ENCODE data around the gene APOF.
"Not testable (repeated sequence)": the region's sequence is repeated elsewhere in the genome, so short reads cannot be mapped to it uniquely, and the experiment has no call there.

Gene APOF, protein sequence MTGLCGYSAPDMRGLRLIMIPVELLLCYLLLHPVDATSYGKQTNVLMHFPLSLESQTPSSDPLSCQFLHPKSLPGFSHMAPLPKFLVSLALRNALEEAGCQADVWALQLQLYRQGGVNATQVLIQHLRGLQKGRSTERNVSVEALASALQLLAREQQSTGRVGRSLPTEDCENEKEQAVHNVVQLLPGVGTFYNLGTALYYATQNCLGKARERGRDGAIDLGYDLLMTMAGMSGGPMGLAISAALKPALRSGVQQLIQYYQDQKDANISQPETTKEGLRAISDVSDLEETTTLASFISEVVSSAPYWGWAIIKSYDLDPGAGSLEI

DNA sequence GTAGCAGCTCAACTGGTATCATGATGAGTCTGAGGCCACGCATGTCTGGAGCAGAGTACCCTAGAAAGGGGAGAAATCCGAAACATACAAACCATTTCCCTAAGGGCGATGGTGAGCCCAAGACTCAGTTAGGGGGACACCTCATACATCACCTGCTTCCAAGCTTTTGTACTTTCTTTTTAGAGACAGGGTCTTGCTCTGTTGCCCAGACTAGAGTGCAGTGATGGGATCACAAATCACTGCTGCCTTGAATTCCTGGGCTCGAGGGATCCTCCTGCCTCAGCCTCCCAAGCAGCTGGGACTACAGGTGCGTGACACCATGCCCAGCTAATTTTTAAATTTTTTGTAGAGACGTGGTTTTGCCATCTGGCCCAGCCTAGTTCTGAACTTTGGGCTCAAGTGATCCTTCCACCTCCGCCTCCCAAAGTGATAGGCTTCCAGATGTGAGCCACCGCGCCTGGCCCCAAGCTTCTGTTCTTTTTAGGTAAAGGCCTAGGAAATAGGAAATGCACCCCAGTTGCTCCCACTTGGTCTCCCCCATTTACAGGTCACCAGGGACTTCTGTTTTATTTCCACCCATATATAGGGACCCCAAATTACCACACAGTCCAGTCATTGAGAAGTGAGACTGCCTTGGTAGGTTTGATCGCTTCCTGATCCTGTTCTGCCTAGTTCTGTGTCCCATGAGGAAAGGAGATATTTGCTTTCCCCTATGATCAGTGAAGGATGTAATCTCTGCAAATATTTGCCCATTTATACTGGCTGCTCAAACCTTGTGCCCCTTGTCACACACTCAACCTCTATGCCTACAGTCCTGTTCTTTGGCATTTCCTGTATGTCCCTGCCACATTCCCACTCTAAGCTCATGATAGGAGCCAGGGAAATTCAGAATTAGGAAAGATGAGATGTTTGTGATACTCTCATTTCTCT is at the start of gene APOF:
TSS of gene APOF (minus strand) at position 728 of the 930 bp plus-strand sequence. CDS start at position 616, 112 bp downstream.
- DNase-seq (ENCODE audit: low spot score): no peak
- POLR2A ChIA-PET (ENCODE audit: low non-redundant PET): no interaction called here
- H3K27ac ChIP-seq: no peak within 1 kb of the TSS
- CTCF ChIA-PET: no interaction called here
- TF ChIP-seq, protein P1, sequence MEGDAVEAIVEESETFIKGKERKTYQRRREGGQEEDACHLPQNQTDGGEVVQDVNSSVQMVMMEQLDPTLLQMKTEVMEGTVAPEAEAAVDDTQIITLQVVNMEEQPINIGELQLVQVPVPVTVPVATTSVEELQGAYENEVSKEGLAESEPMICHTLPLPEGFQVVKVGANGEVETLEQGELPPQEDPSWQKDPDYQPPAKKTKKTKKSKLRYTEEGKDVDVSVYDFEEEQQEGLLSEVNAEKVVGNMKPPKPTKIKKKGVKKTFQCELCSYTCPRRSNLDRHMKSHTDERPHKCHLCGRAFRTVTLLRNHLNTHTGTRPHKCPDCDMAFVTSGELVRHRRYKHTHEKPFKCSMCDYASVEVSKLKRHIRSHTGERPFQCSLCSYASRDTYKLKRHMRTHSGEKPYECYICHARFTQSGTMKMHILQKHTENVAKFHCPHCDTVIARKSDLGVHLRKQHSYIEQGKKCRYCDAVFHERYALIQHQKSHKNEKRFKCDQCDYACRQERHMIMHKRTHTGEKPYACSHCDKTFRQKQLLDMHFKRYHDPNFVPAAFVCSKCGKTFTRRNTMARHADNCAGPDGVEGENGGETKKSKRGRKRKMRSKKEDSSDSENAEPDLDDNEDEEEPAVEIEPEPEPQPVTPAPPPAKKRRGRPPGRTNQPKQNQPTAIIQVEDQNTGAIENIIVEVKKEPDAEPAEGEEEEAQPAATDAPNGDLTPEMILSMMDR (conservative IDR thresholded peaks at IDR 0.05; ENCODE audit: low read depth): no peak

DNA sequence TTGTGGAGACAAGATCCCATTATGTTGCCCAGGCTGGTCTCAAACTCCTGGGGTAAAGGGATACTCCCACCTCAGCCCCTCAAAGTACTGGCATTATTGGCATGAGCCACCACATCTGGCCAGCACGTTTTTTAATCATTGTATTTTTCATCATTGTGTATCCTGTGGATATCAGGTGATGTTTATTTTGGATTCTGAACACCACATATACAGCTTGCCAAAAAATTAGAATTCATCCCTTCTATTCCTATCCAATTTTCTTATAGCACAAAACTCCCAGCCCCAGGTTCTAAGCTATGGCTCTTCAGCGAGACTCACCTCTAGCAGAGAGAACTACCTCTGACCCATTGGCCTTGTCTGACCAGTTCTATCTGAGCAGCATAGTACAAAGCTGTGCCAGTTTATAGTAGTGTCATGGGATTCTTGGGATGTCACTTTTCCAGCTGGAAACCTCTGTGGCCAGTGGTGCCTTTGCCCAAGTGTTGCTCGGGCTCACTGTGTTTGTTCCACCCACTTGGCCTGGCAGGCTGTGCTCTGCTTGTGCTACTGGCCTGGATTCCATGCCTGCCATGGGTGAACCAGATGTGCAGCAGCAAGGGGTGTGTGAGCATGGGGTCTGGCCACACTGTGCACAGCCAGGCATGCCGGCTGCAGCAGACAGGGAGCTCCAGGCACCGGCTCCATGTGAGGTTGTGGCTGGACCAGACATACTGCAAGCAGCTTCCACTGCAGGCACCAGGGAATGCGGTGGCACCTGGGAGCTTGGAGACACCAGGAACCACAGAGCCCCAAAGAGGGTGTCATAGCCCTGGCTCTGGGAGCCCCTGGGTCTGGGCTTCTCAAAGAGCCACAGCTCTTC is 49.4 kb upstream of the APOF start:
- no peak for DNase-seq (ENCODE audit: low spot score)
- TF ChIP-seq, protein P1 (conservative IDR thresholded peaks at IDR 0.05; ENCODE audit: low read depth): no peak
- ChIA-PET CTCF (interaction anchor here (1.1 kb wide), 1 partner anchor 18 kb away, joined by 4 read pairs; no protein-coding TSS in a partner anchor), POLR2A (ENCODE audit: low non-redundant PET) (no interaction called here)
- H3K27ac ChIP-seq: no peak overlapping the region

DNA sequence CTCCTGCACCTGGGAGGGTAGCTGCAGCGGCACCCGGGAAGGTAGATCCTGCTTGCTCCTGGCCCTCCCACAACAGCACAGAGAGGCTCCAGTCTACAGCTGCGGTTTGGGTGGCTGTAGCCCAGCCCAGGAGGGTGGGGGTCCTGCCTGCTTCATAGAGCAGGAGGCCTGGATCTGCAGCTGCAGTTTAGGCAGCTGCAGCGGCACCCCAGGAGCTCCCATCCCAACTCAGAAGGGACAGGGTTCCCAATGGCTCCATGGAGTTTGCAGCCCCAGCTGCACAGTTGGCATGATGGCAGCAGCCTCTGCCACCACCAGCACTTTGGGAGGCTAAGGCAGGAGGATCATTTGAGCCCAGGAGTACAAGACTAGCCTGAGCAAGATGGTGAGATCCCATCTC is 48.1 kb upstream of the APOF start:
- TF ChIP-seq, protein P1 (conservative IDR thresholded peaks at IDR 0.05; ENCODE audit: low read depth): no peak
- CTCF ChIA-PET: no interaction called here
- no peak overlapping the region for H3K27ac ChIP-seq
- POLR2A ChIA-PET (ENCODE audit: low non-redundant PET): no interaction called here
- DNase-seq (ENCODE audit: low spot score): no peak

DNA sequence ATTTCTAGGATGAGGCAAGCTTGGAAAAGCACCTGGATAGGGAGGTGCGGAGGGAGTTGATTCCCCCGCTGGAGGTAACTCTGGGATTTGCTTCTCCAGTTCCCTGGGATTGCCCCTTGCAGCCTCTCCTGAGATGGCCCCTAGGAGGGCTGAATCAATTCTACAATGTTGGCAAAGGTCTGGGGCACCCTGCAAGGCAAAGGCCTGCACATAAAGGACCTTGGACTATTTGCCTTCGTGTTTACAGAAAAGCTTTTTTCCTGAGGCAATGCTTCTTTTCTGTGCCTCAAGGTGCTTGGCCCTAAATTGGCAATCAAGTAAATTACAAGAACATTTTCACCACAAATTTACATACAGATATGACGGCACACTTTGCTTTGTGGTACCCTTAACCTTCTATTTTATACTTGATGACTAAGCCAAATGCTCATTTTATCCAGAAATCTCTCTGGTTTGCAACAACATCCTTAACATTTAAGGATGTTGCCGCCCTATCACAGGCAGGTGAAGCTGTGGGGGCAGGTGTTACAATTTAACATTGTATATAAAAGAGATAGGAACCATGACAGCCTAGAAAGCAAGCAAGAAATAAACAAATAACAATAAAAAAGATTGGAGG is 46.3 kb upstream of the APOF start:
- TF ChIP-seq, protein P1 (conservative IDR thresholded peaks at IDR 0.05; ENCODE audit: low read depth): no peak
- DNase-seq (ENCODE audit: low spot score): no peak
- H3K27ac ChIP-seq: no peak overlapping the region
- POLR2A ChIA-PET (ENCODE audit: low non-redundant PET): no interaction called here
- CTCF ChIA-PET: no interaction called here

DNA sequence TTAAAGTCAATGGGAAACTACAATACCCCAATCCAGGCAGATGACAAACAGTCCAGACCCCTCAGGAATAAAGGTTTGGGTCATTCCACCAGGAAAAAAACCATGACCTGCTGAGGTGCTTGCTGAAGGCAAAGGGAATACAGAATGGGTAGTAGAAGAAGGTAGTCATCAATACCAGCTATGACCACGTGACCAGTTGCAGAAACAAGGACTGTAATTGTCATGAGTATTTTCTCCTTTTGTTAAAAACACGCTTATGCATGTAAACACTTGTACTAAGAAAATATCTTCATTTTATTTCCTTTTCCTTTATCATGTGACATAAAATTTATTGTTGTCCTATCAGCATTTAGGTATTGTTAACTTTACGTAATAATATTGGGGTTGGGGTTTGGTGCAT is 41.6 kb upstream of the APOF start:
- CTCF ChIA-PET; POLR2A ChIA-PET (ENCODE audit: low non-redundant PET); DNase-seq (ENCODE audit: low spot score); H3K27ac ChIP-seq: not testable (repeated sequence)

DNA sequence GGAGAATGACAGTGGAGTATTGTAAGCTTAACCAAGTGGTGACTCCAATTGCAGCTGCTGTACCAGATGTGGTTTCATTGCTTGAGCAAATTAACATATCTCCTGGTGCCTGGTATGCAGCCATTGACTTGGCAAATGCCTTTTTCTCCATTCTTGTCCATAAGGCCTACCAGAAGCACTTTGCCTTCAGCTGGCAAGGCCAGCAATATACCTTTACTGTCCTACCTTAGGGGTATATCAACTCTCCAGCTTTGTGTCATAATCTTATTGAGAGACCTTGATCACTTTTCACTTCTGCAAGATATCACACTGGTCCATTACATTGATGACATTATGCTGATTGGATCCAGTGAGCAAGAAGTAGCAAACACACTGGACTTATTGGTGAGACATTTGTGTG is 39.0 kb upstream of the APOF start:
- H3K27ac ChIP-seq; DNase-seq (ENCODE audit: low spot score); CTCF ChIA-PET; POLR2A ChIA-PET (ENCODE audit: low non-redundant PET): not testable (repeated sequence)

DNA sequence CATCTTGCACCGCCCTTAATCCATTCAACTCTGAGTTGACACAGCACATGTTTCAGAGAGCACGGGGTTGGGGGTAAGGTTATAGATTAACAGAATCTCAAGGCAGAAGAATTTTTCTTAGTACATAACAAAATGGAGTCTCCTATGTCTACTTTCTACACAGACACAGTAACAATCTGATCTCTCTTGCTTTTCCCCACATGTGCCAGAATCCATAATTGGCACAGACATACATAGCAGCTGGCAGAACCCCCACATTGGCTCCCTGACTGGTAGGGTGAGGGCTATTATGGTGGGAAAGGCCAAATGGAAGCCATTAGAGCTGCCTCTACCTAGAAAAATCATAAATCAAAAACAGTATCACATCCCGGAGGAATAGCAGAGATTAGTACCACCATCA is 38.5 kb upstream of the APOF start:
- H3K27ac ChIP-seq; CTCF ChIA-PET; DNase-seq (ENCODE audit: low spot score); POLR2A ChIA-PET (ENCODE audit: low non-redundant PET): not testable (repeated sequence)

DNA sequence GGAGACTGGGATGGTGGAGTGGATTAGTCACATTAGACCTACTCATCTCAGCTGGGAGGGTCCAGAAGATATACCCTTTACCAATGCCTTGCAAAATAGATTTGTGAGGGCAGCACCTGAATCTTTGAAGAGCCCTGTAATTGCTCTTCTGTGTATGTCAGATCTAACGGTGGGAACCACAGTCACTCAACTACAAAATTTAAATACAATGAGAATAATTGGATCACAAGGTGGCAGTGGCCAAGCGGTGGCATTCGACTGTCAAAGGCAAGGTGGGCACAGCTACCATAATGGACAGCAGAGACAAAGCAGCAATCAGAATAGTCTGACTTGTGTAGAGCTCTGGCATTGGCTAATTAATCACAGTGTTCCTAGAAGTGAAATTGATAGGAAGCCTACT is 36.8 kb upstream of the APOF start:
- H3K27ac ChIP-seq; DNase-seq (ENCODE audit: low spot score); POLR2A ChIA-PET (ENCODE audit: low non-redundant PET): not testable (repeated sequence)
- CTCF ChIA-PET: interaction anchor here (0.6 kb wide), 1 partner anchor 225 kb away, joined by 3 read pairs; no protein-coding TSS in a partner anchor
